ENCODE results near the gene ALDH3B1.

ALDH3B1 gene

GRCh38 chr11:67997475-67997921 is 12.6 kb upstream of the ALDH3B1 start:
- no peak for DNase-seq (ENCODE audit: low read depth in 2 of 2)

GRCh38 chr11:67998150-67999045 is 11.7 kb upstream of the ALDH3B1 start:
- DNase-seq (ENCODE audit: low read depth in 2 of 2), result no peak

GRCh38 chr11:67999201-67999629 is 10.9 kb upstream of the ALDH3B1 start:
- DNase-seq (ENCODE audit: low read depth in 2 of 2), result no peak

GRCh38 chr11:67999704-68000103 is 10.4 kb upstream of the ALDH3B1 start:
- no peak for DNase-seq (ENCODE audit: low read depth in 2 of 2)

- no peak for DNase-seq (ENCODE audit: low read depth in 2 of 2)
These were observed 7.6 kb upstream of the ALDH3B1 start for GRCh38 chr11:68002575-68002937.

GRCh38 chr11:68002938-68003845 is 6.9 kb upstream of the ALDH3B1 start:
- DNase-seq (ENCODE audit: low read depth in 2 of 2), result peak in 1 of 2 donors; percentile 35

- DNase-seq (ENCODE audit: low read depth in 2 of 2), result peak; percentile 55 to 61
These were observed 6.1 kb upstream of the ALDH3B1 start, which contains the start of gene UNC93B1 for GRCh38 chr11:68003846-68004550. TSS of gene UNC93B1 (minus strand) at chr11:68004097. CDS start at chr11:68004043, 54 bp downstream.

GRCh38 chr11:68004551-68005335 is 5.4 kb upstream of the ALDH3B1 start:
- no peak for DNase-seq (ENCODE audit: low read depth in 2 of 2)

- no peak for DNase-seq (ENCODE audit: low read depth in 2 of 2)
These were observed 3.4 kb upstream of the ALDH3B1 start for GRCh38 chr11:68006606-68007166.

- no peak for DNase-seq (ENCODE audit: low read depth in 2 of 2)
These were observed 2.4 kb upstream of the ALDH3B1 start for GRCh38 chr11:68007498-68008380.

- no peak for DNase-seq (ENCODE audit: low read depth in 2 of 2)
These were observed 1.5 kb upstream of the ALDH3B1 start for GRCh38 chr11:68008381-68009337.

- no peak for DNase-seq (ENCODE audit: low read depth in 2 of 2)
These were observed 587 bp upstream of the ALDH3B1 start for GRCh38 chr11:68009391-68010089.

- DNase-seq (ENCODE audit: low read depth in 2 of 2), result no peak
These were observed 1.2 kb downstream of the ALDH3B1 start for GRCh38 chr11:68011051-68011943.

GRCh38 chr11:68012044-68012842 is 2.1 kb downstream of the ALDH3B1 start:
- DNase-seq (ENCODE audit: low read depth in 2 of 2), result no peak

- no peak for DNase-seq (ENCODE audit: low read depth in 2 of 2)
These were observed 2.9 kb downstream of the ALDH3B1 start for GRCh38 chr11:68012843-68013610.
